EL (cell line): Measurements from ENCODE around the gene ANKRD13B.
A peak's percentile ranks its signal among the peaks of the same experiment; 100 is the strongest.

Experiments
- DNase-seq: peaks from one replicate; pipeline ENCODE4 v3.0.0-alpha.2; 2016

Gene ANKRD13B

DNA sequence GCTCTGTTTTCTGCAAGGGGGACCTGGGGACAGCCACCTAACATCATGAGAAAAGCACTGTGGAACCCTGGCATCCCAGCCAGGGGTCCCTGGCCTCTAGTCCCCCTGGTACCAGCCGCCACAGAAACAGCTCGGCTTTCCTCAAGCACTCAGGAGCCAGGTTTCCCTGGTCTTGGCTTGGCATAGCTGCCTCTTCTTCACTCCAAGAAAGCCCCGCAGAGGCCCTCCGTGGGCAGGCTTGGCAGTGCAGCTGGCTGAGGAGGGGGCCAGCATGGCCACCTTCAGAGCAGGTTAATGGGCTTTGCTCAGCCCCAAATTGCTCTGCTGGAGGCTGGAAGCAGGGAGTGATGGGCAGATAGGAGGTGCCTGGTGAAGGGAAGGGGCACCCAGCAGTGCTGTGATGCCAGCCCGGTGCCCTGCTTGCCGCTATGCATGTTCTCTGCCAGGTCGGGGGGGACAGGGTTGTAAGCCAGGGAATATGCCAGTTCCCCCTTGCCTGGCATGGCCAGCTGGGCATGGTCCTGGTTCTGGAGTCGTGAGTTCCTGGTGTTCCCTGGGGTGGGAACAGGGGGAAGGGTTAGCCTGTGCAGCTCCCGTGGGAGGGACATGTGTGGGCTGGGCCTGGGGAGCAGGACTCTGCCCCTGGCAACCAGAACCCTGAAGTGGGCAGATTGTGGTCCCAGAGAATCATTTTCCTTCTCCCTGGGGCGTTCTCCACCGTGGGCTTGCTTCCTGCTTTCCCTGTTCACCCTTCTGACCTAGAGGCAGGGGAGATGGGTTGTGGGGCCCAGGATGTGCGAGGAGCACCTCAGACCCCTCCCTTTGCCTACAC is 3.2 kb downstream of the ANKRD13B start:
- no peak for DNase-seq

GRCh38 chr17:29596811-29597210 is 3.9 kb downstream of the ANKRD13B start:
- DNase-seq: no peak

DNA sequence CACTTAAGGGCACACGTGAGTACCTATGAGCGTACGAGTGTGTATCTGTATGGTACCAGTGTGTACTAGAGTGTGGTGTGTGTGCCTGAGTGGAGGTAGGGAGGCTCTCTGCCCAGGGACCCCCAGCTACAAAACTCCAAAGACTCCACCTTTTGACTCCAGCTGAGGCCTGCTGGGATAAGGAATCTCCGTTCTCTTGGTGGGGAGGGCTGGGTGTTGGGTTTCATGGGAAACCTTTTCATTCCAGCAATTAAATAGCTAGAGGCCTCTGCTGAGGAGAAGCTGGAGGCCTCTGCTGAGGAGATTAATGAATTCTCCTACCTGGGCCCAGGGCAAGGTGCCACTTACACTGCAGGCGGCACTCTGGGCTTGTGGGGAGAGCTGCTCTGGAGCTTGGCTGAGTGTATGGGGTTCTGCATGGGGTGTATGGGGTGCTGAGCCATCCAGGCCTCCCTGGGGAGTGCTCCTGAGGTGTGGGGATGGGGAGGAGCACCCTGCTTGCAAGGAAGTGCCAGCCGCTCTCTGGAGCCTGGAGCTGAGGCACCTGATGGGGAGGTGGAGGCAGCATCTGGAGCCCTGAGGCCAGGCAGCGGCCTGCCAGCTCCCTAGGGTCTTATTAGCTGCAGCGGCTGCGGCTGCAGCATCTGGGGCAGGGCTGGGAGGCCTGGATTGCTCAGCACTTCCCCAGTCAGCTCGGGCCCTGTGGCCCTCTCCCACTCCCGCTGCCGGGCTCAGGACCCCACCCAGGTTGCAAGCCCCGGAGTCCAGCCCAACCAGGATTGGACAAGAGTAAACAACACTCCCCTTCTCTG is 4.6 kb downstream of the ANKRD13B start:
- DNase-seq: no peak

GRCh38 chr17:29603109-29603674 is 10.3 kb downstream of the ANKRD13B start:
- DNase-seq: no peak

DNA sequence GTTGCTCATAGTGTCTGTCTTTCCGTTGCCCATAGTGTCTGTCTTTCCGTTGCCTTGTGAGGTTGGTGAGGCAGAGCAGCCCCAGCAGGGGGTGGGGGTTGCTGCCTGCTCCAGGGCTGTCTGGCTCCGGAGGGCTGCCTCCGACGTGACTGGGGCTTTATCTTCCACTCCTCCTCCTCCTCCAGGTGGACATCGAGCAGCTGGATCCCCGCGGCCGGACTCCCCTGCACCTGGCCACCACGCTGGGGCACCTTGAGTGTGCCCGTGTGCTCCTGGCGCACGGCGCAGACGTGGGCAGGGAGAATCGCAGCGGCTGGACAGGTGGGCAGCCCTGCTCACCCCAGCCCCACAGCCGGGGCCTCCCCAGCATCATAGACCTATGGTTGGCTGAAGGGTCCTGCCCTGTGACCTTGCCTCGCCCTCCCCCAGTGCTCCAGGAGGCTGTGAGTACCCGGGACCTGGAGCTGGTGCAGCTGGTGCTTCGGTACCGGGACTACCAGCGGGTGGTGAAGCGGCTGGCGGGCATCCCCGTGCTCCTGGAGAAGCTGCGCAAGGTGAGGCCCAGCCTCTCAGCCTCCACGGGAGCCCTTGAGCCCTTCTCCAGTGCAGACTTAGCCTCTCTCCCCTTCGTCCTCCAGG is 14.7 kb downstream of the ANKRD13B start:
- no peak for DNase-seq

DNA sequence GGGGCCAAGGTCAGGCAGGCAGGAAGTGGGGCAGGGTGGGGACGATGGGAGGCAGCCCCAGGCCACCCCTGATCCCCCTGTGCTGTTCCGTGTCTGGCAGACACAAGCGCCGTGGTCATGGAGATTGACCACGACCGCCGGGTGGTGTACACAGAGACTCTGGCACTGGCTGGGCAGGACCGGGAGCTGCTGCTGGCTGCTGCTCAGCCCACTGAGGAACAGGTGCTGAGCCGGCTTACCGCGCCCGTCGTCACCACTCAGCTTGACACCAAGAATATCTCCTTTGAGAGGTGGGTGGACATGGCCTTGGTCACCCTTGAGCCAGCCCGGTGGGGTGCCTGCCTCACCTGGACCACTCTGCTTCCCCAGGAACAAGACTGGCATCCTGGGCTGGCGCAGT is 16.1 kb downstream of the ANKRD13B start:
- no peak for DNase-seq

GRCh38 chr17:29610395-29610794 is 17.5 kb downstream of the ANKRD13B start:
- DNase-seq: no peak

DNA sequence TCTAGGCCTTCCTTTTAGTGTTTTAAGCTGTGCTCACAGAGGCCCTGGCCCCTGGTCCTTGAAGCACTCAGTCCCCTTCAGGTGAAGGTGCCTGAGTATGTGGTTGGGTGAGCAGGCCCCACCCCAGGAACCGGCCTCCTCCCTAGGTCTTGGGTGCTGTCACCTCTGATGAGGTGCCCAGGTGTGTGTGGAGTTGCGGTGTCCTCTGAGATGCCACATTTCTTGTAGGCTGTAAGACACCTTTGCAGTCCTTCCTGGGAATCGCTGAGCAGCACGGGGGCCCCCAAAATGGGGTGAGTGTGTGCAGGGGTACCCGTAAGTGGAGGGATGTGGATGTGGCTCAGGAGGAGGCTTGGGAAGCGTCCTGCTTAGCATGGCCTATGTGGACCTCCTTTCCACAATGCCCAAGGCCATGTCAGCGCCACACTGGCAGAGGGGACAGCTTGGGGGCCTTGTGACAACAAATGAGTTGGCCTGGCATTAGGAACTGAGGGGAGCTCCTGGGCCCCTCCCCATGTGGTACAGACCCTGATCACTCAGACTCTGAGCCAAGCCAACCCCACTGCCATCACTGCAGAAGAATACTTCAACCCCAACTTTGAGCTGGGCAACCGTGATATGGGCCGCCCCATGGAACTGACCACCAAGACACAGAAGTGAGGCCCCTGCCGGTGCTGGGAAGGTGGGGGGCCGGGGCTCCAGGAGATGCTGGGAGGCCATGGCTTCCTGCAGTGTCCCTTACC is 18.6 kb downstream of the ANKRD13B start:
- DNase-seq: no peak

GRCh38 chr17:29612094-29612403 is 19.1 kb downstream of the ANKRD13B start:
- no peak for DNase-seq

DNA sequence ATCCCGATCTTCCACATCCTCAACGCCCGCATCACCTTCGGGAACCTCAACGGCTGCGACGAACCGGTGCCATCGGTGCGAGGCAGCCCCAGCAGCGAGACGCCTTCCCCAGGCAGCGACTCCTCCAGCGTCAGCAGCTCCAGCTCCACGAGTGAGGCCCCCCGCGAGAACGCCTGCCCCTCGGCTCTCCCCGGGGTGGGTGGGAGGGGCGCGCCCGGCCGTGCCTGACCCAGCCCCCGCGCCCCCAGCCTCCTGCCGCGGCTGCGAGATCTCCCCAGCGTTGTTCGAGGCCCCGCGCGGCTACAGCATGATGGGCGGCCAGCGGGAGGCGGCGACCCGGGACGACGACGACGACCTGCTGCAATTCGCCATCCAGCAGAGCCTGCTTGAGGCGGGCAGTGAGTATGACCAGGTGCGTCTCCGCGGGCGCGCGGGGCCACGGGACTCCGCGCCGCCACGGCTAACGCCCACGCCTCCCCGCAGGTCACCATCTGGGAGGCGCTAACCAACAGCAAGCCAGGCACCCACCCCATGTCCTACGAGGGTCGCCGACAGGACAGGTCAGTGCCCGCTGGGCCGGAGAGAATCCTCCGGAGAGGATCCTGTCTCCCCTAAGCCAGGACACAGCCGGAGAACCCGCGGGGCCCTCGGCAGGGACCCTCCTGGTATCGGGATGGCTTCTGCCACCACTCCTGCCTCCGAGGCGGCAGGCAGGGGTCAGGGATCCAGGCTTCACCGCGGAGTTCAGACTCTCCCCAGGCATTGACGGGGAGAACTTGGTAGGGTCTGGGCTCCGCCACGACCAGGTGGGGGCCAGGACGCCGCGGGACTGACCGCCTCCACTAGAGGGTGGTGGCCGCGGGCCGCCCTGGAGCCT is 19.7 kb downstream of the ANKRD13B start:
- no peak for DNase-seq

- peak; percentile 77 for DNase-seq
Measured at GRCh38 chr17:29613352-29613837, 20.5 kb downstream of the ANKRD13B start.

- no peak for DNase-seq
Measured at GRCh38 chr17:29613856-29614255, 20.9 kb downstream of the ANKRD13B start.

- no peak for DNase-seq
Measured at GRCh38 chr17:29614349-29615047, 21.6 kb downstream of the ANKRD13B start.

- DNase-seq: peak; percentile 35
Measured at GRCh38 chr17:29615048-29615385, 22.1 kb downstream of the ANKRD13B start.

DNA sequence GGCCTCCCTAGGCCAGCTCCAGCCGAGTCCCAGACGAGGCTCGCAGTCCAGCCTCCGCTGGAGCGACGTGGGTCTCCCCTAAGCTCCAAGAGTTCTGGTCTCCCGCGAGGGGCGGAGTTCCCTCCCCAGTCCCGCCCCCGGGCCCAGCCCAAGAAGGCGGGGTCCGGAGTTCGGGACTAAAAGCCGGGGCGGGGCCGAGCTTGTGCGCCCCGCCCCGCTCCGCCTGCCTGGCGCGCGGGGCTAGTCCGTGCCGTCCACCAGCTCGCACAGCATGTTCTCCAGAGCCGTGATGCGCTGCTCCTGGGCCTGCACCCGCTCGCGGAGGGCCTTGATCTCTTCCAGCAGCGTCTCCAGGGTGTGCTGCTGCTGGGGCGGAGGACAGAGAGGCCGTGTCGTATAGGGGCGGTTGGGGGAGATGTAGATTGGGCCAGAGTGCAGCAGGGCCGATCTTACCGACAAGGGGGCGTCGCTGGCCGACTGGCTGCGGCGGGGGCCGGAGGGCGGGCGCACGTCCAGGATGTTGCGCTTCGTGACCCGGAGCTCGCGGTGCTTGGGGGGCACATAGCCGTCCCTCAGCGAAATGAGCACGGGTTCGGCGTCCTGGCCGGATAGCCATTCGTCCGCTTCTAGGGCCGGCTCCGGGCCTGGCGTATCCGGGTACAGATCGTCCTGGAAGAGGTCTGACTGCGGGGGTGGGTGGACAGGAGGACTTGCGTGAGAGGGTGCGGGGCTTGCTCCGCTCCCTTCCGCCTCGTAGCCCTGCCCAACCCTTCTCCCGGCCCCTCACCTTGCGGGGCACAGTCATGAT is 22.8 kb downstream of the ANKRD13B start:
- DNase-seq: peak; percentile 86

- DNase-seq: no peak
Measured at GRCh38 chr17:29616300-29617048, 23.5 kb downstream of the ANKRD13B start.

DNA sequence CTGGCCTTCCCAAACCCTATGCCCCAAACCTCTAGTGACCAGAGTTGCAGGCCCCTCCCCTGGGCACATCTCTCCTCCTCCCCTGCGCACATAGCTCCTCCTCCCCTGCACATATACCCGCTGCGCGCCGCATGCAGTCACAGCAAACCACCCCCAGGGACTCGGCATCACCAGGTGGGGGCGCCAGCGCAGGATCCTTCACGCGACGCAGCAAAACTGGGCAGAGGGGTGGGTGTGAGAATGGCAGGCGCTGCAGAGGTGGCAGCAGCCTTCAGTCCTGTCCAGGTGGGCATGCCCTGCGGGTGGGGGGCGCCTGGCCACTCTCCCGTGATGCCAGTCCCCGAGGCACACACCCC is 24.2 kb downstream of the ANKRD13B start:
- DNase-seq: peak; percentile 69

DNA sequence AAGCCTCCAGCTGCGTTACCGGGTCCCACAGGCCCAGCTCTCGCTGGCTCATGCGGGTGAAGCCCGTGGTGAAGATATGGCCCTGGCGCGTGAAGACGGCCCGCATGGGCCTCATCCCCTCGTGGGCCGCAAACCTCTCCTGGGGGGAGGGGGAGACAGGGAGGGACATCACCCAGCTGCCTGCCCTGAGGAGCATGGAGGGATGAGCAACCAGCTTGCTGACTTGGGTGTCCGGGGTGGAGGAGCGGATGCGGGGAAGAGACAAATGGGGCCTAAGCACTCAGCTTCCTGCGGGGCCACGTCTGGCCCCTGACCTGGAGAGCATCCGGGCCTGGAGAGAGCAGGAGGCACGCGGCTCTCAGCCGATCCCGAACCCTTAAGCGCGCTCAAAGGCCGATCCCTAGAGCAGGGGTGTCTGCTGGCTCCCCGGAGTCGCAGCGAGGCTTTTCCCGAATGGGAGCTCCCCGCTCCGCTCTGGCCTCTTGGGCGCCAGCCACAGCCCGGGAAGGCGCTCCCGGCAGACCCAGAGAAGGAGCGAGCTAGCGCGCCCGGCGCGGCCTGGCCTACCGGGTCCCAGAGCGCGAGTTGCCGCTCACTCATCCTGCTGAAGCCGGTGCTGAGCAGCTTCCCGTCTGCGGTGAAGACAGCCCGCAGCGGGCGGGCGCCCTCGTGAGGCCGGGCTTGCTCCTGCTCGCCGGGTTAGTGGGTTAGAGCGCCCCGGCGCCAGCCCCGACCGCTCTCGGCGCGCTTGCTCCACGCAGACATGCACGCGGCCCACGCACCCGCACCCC is 24.7 kb downstream of the ANKRD13B start:
- DNase-seq: peak; percentile 68
